ENCODE results near the gene PAPPA. TPM values are rescaled to one million over a fixed set of nuclear protein-coding genes. Genes with fewer than 3 reads are reported as not detected.

PAPPA gene
- total RNA-seq, 2 donors from 2014 or later, result 1.8 to 5.7 TPM

GRCh38 chr9:116141864-116142561 is 11.6 kb upstream of the PAPPA start:
- no peak for DNase-seq (ENCODE audit: low spot score)
- no peak overlapping the region for H3K27ac ChIP-seq
- no peaks in the 10 kb centered on the region for H3K27me3 ChIP-seq
- no peaks in the 10 kb centered on the region for H3K9me3 ChIP-seq
- H3K4me3 ChIP-seq, result no peak overlapping the region
- H3K4me1 ChIP-seq, result no peaks in the 10 kb centered on the region
- no peak for TF ChIP-seq CTCF (IDR thresholded peaks at IDR 0.05)
- no peaks in the 10 kb centered on the region for H3K36me3 ChIP-seq

GRCh38 chr9:116142706-116143492 is 10.7 kb upstream of the PAPPA start:
- Histone ChIP-seq H3K27ac (no peak overlapping the region), H3K4me1 (no peaks in the 10 kb centered on the region), H3K9me3 (no peaks in the 10 kb centered on the region), H3K36me3 (no peaks in the 10 kb centered on the region), H3K27me3 (no peaks in the 10 kb centered on the region), H3K4me3 (no peak overlapping the region)
- no peak for TF ChIP-seq CTCF (IDR thresholded peaks at IDR 0.05)
- no peak for DNase-seq (ENCODE audit: low spot score)

- no peak for DNase-seq (ENCODE audit: low spot score)
- TF ChIP-seq CTCF (IDR thresholded peaks at IDR 0.05), result no peak
- Histone ChIP-seq H3K27me3 (no peaks in the 10 kb centered on the region), H3K36me3 (no peaks in the 10 kb centered on the region), H3K4me3 (no peak overlapping the region), H3K27ac (no peak overlapping the region), H3K9me3 (no peaks in the 10 kb centered on the region), H3K4me1 (no peaks in the 10 kb centered on the region)
Observed at GRCh38 chr9:116144038-116144437, 9.6 kb upstream of the PAPPA start.

GRCh38 chr9:116144555-116144954 is 9.0 kb upstream of the PAPPA start:
- no peaks in the 10 kb centered on the region for H3K4me1 ChIP-seq
- DNase-seq (ENCODE audit: low spot score), result no peak
- no peaks in the 10 kb centered on the region for H3K36me3 ChIP-seq
- TF ChIP-seq CTCF (IDR thresholded peaks at IDR 0.05), result no peak
- H3K27ac ChIP-seq, result no peak overlapping the region
- no peaks in the 10 kb centered on the region for H3K27me3 ChIP-seq
- no peaks in the 10 kb centered on the region for H3K9me3 ChIP-seq
- no peak overlapping the region for H3K4me3 ChIP-seq

- H3K27me3 ChIP-seq, result no peaks in the 10 kb centered on the region
- no peak overlapping the region for H3K4me3 ChIP-seq
- no peak overlapping the region for H3K27ac ChIP-seq
- no peak for TF ChIP-seq CTCF (IDR thresholded peaks at IDR 0.05)
- no peaks in the 10 kb centered on the region for H3K4me1 ChIP-seq
- no peaks in the 10 kb centered on the region for H3K9me3 ChIP-seq
- no peak for DNase-seq (ENCODE audit: low spot score)
- no peaks in the 10 kb centered on the region for H3K36me3 ChIP-seq
Observed at GRCh38 chr9:116145036-116145435, 8.6 kb upstream of the PAPPA start.
